Mesothelial cell of epicardium (in vitro differentiated cells): ENCODE measurements around the gene PHF2. TPM values are rescaled to one million over a fixed set of nuclear protein-coding genes. Genes with fewer than 3 reads are reported as not detected.

Experiments
- DNase-seq, 2 experiments: peaks; one replicate each; pipeline ENCODE4 v3.0.0; 2021; ENCODE audit warnings: low spot score in 2 of 2; ENCODE audit not compliant: unreplicated experiment in 2 of 2
- H3K27ac Mint-ChIP-seq: 2 replicates; pipeline ENCODE4 v1.8.0; 2021; ENCODE audit warnings: mixed read lengths
- H3K27me3 Mint-ChIP-seq: 2 replicates; pipeline ENCODE4 v1.8.0; 2021; ENCODE audit warnings: low read depth, mixed read lengths
- H3K36me3 Mint-ChIP-seq: 2 replicates; pipeline ENCODE4 v1.8.0; 2021; ENCODE audit warnings: mixed read lengths
- H3K4me1 Mint-ChIP-seq: 2 replicates; pipeline ENCODE4 v1.8.0; 2021; ENCODE audit warnings: mixed read lengths
- H3K4me3 Mint-ChIP-seq: 2 replicates; pipeline ENCODE4 v1.8.0; 2021; ENCODE audit warnings: mild to moderate bottlenecking, moderate library complexity, mixed read lengths
- H3K9me3 Mint-ChIP-seq: 2 replicates; pipeline ENCODE4 v1.8.0; 2021; ENCODE audit warnings: mixed read lengths
- CTCF ChIP-seq: fragments of 200-600 bp; sonication (generic); IDR thresholded peaks from one replicate; pipeline ENCODE4 v1.5.0; 2021; ENCODE audit warnings: antibody characterized with exemption; ENCODE audit not compliant: unreplicated experiment
- total RNA-seq: library from RNA; stranded (reverse); gene quantifications from 3 replicates; pipeline ENCODE4 v1.2.1, GENCODE V29; 2021

The PHF2 gene
- total RNA-seq, 1 donor from 2014 or later, result 37.6 TPM

DNA sequence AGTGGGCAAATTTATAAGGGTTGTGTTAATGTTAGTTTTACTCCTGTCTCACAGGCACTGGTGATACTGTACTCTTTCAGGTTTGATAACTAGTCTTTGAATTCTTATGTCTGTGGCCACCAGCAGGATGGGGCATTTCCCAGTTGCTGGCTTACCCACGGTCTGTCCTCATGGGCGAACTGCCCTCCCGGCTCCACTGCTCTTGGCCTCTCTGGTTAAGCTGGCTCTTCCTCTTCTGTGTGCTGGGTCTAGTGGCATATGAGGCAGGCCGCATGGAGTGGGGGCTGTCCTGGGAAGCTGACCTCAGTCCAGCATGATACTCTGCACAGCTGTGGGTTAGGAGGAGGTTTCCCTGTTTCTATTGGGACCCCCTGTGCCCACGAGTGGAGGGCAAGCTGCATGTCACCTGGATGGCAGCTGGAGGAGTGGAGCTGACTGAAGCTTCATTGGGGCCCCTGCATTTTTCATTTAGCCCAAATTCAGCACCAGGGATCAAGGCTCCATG lies 19.5 kb downstream of the PHF2 start:
- Mint-ChIP-seq H3K9me3 (no peaks in the 10 kb centered on the region), H3K4me1 (peaks cover 9% of the 10 kb centered on the region), H3K27ac (no peak overlapping the region), H3K27me3 (no peaks in the 10 kb centered on the region), H3K36me3 (no peaks in the 10 kb centered on the region), H3K4me3 (no peak overlapping the region)
- TF ChIP-seq CTCF, result no peak
- DNase-seq, result peak in 1 of 2 experiments; percentile 7

DNA sequence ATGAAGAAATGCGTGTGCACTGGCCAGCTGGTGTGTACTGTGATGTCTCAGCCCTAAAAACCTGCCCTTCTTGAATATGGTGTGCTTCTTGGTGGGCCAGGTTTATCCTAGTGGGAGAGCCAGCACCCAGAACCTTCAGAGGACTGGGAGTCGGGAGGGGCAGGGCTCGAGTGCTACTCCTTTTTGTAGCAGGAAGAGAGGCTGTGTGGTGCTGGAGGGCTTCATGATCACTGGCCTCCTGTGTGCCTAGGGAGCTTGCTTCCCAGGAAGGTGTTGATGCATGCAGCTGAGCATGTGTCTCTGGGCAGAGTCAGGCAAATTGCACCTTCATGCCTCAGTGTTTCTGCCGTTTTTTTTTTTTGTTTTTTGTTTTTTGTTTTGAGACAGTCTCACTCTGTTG lies 20.0 kb downstream of the PHF2 start:
- peak in 1 of 2 experiments; percentile 22 for DNase-seq
- Mint-ChIP-seq H3K4me3 (no peak overlapping the region), H3K27me3 (no peaks in the 10 kb centered on the region), H3K27ac (no peak overlapping the region), H3K4me1 (peaks cover 13% of the 10 kb centered on the region), H3K36me3 (no peaks in the 10 kb centered on the region), H3K9me3 (no peaks in the 10 kb centered on the region)
- TF ChIP-seq CTCF, result no peak

DNA sequence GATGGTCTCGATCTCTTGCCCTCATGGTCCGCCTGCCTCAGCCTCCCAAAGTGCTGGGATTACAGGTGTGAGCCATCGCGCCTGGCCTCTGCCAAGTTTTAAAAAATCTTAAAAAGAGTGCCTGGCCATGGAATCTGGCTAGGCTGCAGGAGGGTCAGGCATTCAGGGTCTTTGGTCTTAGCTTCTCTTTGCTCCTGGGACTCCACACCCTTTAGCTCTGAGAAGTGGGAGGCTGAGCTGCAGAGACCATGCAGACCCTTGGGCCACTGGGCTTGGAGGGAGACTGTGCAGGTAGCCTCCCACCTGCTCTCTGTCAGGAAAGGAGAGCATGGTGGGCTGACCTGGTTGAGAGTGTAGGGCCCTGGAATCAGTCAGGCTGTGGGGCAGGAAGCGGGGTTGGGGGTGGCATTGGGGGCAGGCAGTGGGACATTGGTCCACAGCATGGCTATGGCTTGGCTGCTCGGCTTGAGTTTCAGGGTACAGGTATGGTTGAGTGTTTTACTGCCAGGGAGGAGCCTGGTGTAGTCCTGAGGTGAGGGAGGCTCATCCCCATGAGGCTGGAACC lies 20.8 kb downstream of the PHF2 start:
- Mint-ChIP-seq H3K27ac (no peak overlapping the region), H3K4me3 (no peak overlapping the region), H3K27me3 (no peaks in the 10 kb centered on the region), H3K4me1 (peaks cover 13% of the 10 kb centered on the region), H3K36me3 (no peaks in the 10 kb centered on the region), H3K9me3 (no peaks in the 10 kb centered on the region)
- DNase-seq, result peak in 1 of 2 experiments; percentile 34
- TF ChIP-seq CTCF, result no peak

DNA sequence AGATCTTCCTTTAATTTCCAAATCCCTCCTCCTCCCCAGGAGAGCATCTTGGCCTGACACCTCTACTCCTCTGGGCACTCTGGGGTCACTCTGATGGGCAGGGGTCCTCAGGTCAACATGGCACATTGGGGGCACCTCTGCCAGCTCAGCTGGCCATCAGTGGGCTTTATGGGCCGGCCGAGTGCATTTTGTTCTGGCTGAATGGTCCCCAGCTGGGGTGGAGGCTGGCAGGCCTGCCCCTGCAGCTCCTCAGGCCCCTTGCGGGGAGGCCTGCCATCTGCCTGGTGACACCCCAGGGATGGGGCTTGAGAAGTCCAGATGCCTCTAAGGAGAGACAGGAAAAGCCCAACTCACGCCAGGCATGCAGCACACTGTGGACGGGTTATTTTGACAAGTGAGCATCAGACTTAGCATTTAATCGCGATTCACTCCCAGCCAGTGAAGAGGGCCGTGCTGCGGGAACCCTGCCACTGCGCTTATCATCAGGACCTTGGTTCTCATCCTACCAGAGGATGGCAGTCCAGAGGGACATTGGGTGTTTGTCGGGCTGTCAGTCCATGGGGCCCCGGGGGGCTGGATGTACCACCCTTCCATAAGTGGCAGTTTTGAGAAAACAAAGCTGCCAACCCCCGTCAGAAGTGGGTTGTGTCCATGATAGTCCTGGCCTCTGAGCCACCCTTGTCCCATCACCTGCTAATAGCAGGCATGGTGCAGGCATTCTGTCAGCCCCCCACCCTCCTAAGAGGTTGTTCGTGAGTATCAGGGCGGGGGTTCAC lies 21.7 kb downstream of the PHF2 start:
- H3K4me1 Mint-ChIP-seq, result peaks cover 13% of the 10 kb centered on the region
- TF ChIP-seq CTCF, result no peak
- H3K27ac Mint-ChIP-seq, result no peak overlapping the region
- H3K36me3 Mint-ChIP-seq, result no peaks in the 10 kb centered on the region
- no peak overlapping the region for H3K4me3 Mint-ChIP-seq
- peak in 1 of 2 experiments; percentile 21 for DNase-seq
- no peaks in the 10 kb centered on the region for H3K9me3 Mint-ChIP-seq
- H3K27me3 Mint-ChIP-seq, result no peaks in the 10 kb centered on the region

DNA sequence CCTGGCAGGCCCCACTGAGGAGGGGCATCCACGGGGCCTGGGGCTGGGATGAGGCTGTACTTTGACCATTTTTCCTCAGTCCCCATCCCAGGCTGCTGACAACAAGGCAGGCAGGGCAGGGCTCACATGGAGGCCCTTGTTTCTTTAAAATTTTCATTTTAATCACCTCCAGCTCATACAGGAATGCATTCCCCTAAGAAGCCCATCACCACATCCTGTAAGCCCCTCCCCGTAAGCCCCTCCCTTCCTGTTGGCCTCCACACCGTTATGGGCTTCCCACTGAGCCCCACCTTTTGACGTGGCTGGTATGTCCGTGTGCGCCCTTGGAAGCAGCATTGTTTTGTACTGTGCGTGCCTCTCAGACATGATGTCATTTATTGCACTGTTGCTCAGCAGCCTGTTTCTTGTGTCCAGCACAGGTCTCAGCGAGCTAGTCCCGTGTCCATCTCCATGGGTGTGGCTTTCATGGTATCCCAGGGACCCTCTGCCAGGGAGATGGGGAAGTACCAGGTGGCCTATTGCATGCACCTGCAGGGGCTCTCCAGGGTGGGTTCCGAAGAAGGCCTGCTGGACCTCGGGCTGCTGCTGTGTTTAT lies 22.4 kb downstream of the PHF2 start:
- no peak overlapping the region for H3K4me3 Mint-ChIP-seq
- H3K27ac Mint-ChIP-seq, result no peak overlapping the region

More for the DNA sequence above, 22.4 kb downstream of the PHF2 start:
- no peak for TF ChIP-seq CTCF
- DNase-seq, result peak in 1 of 2 experiments; percentile 36
- Mint-ChIP-seq H3K36me3 (no peaks in the 10 kb centered on the region), H3K27me3 (no peaks in the 10 kb centered on the region), H3K9me3 (no peaks in the 10 kb centered on the region), H3K4me1 (peaks cover 13% of the 10 kb centered on the region)
